GDM1 (cell line): Measurements from ENCODE around the gene SLC10A7.
"Not testable (repeated sequence)": the region's sequence is repeated elsewhere in the genome, so short reads cannot be mapped to it uniquely, and the experiment has no call there.

Experiments used
- DNase-seq: peaks from one replicate; lab custom pipeline; 2025; lab: John Stamatoyannopoulos, UW

SLC10A7 gene

DNA sequence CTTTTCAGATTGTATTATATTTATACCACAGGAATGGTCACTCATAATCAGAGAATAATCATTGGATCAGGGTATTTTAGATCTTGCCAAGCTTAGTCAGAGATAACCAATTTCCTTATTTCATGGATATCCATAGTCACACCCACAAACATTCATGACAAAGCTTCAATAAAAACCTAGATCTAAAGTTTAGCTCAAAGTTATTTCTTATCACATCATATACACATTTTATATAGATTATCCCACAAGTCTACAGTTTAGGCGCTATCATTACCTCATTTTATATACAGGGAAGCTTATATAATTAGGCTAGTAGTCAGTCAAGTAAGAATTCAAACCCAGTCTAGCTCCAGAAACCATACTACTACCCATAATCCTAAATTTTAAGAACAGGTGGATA, 82.3 kb downstream of the SLC10A7 start:
- DNase-seq = no peak

DNA sequence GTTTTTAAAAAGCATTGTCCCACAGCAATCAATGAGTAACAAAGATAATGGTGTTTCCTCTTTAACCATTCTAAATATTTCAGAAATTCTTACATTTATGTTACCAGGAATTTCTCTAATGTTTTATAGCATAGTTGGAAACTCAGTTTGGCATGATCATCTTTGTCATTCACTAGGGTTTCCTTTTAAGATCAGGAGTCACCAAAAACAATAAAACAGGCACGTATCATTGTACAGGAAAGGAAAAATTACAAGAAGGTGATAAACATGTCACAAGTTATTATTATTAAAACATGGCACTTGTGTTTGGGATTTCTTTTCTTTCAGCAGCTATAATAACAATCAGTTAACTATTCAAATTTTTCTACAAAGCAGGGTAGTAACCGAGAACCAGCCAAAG, 84.0 kb downstream of the SLC10A7 start:
- DNase-seq = no peak

DNA sequence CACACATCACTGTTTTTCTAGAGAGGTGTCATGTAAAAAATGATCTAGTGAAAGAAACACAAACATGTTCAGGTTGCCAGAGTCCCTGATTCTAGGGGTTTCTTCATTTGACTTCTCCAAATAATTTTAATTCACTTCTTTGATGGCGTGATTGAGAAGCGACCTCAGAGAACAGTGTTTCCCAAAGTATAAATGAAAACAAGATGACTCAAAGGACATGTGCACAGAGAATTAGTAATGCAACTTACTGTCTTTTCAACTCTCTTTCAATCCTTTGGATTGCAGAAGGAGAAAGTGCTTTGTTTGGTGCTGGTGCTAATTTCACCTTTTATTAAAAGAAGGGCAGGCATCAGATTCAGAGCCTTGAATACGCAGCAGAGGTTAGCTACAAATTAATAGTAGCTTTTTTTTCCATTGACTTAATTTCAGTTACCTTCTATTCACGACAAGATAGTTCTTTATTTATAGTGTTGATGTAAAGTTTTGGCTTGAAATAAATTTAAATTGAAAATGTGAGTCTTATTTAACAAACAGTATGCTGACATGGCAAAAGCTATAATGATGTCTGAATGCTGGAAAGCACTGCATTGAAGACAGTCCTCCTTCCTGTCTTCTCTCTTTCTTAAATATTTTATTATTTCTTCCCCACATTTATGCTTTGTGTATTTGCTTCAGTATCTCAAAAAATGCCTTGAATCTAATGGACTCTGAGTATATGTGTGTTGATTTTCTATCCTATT, 85.1 kb downstream of the SLC10A7 start:
- DNase-seq = no peak

DNA sequence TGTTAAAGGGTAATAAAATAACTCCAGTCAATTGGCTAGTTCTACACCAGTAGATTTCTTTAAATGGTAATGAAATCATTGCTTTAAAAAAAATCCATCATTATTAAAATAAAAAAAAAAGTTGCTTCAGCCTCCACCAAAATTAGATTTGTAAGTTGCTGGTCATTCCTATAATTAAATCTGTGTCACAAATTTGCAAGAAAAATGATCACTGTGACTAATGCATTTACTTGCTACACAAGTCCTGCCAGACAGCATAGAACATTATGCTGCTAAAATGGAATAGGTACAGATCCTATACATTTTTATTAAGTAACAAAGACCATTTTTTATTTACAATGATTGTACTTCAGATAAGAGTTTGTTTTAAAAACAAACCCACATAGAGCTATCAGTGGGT, 85.8 kb downstream of the SLC10A7 start:
- no peak for DNase-seq

DNA sequence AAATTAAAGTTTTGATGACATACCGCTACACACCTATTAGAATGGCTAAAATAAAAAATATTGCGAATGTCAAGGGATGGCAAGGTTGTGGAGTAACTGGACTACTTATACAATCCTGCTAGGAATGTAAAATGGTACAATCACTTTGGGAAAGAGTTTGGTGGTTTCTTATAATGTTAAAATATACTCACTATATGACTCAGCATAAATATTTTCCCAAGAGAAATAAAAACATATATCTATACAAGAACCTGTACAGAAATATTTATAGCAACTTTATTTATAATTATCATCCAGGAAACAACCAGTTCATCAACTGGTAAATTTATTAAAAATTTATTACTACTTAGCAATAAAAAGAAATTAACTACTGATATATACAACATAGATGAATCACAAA, 89.7 kb downstream of the SLC10A7 start:
- no peak for DNase-seq

DNA sequence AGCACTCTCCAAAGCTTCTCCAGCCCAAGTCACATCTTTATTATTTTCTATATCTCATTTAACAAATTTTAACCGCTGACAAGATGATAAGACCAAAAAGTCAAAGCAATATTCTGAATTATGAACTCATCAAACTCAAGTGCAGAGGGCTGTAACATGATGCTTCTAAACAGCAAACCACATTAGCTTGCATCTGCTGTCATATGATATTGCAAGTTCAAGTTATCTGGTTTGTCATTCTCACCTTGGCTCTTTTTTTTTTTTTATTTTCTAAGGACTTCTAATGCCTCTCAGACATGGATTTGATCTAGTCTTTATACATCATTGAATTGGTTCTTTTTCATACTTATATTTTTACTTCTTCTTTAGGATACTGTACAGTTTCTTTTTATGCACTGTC, 93.4 kb downstream of the SLC10A7 start:
- no peak for DNase-seq

DNA sequence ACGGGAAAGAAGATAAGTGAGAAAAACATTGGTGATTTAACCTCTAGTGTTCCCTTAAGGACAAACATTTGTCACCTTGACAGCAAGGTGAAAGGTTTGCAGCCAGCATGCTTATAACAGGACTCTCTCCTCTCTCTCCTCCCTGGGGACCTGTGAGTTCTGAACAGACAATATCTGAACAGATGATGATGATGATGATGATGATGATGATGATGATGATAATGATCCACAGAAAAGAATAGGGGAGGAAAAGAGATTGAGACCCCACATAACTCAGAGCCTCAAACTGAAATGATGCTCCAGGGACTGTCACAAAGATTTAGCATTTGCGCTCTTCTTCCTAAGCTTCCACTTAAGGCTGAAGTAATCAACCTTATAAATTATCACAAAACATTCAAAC, 103.9 kb downstream of the SLC10A7 start:
- no peak for DNase-seq

DNA sequence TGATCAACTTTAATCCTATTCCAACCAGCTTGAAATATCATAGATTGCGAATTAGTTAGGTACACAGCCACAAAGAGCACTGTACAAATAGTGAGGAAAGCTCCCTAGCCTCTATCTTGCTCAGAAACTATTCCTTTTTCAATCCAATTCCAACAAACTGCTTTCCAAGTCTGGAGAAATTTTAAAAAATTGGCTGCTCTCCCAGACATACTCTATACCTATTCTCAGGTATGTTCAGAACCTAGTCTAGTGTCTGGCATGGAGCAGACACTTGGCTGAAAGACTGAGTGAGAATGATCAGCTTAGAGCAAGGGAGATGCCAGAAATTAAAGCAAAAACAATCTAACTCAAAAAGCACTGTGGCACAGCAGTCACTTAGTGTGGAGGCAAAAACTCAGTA, 105.9 kb downstream of the SLC10A7 start:
- no peak for DNase-seq

DNA sequence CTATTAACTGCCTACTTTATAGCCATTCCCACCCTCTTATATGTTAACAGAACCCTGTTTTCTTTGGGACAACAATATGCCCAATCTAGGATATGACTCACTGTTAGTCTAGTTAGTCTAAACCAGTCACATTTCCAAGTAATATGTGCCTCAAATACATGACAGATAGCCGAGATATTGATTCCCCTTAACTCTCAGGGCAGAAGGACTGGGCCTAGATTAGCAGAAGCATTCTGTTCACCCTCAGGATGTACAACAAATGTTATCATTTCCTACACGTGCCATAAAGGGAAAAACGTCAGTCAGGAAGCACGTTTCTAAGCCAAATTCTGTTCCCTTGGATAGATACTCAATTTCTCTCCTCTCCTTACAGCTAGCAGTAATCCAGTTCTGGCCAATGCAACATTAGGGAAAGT, 114.1 kb downstream of the SLC10A7 start:
- no peak for DNase-seq

DNA sequence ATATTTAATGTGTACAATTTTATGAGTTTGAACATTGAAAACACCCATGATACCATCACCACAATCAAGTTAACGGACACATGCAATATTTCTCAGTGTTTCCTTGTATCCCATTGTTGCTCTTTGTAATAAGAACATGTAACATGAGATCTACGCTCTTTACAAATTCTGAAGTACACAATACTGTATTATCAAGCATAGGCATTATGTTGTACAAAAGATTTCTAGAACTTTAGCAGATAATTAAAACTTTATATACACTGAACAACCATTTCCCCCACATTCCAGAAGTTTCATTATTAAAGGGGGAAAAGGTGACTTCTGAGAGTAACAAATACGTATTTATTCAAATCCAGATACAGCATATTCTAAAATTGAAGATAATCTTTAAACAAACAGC, 114.5 kb downstream of the SLC10A7 start:
- no peak for DNase-seq

DNA sequence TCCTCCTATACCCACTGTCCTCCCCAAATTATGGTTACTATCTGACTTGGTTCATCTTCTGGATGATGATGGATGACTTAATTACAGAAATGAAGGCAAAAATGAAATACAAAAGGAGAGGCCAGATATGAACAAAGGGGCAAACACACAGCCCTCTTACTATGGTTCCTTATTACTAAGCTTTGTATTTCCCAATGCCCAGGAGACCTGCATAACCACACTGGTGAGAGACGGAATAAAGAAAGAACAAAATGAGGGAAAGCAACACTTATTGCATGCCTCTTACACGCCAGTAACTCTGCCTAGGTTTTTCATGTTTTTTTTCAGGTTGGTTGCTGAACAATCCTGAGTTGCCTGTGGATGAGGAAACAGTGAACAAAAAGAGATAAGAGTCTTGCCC, 120.5 kb downstream of the SLC10A7 start:
- DNase-seq = no peak

DNA sequence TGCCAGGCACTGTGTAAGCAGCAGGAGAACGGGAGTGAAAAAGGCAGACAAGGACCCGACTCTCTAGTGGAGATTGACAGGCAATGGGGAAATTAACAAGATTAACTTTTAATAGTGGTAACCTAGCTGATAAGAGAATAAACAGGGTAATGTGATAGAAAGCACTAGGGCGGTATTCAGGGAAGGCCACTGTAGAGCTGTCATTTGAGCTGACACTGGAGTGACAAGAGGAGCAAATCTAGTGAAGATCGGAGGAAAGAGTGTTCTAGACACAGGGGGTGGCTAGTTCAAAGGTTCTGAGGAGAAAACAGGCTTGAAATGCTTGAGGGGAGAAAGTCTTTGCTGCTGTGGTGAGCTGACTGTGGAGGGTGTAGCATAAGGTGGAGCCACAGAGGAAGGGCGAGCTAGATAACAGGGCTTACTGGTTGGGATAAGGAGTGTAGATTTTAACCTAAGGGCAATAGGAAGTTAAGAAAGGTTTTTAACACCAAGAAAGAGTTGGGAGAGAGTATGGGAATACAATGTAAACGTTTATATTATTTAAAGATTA, 122.8 kb downstream of the SLC10A7 start:
- DNase-seq = no peak

DNA sequence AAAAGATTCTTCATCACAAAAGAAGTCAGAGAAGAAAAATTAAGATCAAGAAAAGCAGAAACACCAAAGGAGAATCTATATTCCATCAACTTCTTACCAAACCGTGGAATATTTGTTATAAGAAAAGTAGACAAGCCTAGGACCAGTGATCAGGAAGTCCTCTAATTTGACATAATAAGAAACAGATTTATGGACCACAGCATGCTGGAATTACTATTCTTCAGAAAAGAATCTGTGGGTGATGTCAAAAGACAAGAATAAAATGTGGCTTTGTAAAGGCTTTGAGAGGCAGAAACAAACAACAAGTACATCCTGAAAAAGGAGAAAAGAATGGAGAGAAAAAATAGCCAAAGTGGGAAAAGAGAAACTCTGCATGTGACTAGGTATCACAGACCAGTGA, 123.3 kb downstream of the SLC10A7 start:
- DNase-seq = no peak

DNA sequence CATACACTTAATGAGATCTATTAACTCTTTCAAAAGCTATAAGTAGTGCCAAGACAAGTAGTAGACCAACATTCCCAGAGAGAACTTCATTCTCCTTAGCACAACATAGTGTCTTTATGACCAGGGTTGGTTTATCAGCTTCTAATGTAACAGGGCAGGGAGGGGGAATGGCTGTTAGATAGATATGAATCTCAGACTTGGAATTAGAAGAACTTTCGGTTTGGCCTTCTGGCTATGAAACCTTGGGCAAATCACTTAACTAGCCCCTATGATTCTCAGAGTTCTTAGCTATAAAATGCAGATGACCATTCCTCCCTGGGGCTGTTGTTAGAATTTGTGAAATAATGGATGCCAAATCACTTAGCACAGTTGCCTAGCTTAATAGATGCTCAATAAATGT, 132.2 kb downstream of the SLC10A7 start:
- no peak for DNase-seq

DNA sequence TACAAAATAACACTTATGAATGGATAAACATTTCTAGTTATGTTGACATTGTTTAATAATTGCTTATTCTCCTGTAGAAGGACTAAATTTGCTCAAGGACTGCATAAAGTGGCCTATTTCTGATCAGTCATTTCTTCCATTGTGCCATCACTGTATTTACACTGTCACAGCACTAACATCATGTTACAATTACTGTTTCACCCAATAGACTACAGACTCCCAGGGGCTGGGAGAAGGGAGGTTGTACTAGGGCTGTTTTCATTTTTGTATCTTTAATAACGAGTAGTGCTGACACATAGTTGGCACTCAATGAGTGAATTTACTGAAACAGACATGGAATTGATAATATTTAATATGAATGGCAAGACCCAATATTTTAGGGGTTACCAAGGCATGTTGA, 139.5 kb downstream of the SLC10A7 start:
- no peak for DNase-seq

DNA sequence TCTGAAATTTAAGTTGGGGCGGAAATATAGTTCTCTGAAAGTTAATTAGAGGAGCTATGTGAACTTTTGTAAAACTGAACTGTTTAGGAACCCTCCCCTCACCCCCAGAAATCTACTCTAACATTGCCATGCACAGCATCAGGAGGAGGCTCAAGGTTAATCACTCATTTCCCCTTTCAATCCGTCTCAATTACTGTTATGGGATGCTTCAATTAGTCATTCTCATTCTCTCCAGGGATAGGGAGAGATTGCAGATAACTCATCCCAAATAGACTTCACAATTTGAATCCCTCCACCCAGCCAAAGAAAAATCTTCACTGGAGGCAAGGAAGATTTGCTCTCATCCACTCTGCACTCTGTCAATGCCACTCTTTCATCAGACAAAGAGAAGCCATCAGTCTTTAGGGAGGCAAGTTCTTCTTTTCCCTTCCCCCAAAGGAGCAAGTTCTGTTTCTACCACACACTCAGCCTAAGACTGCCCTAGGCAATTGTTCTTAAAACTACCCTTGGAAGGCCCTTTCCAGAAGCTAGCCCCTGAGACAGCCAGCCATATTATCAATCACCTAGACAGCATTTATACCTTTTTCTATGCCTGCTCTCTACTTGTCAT, 140.4 kb downstream of the SLC10A7 start:
- DNase-seq = no peak

DNA sequence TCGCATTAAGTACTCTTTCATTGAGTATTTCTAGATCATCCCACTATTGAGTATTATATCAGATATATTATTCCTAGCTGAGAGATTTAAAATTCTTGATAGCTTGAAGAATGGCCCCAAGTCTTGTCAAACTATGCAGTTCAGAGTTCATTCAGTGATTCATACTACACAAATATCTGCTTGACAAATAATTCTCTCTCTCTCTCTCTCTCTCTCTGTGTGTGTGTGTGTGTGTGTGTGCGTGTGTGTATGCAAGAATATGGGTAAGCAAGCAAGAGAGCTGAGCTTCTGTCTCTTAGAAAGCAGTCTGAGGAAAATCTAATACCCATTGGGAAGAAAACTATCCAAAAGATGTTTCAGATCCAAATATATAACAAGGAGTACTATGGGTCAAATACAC, 142.0 kb downstream of the SLC10A7 start:
- no peak for DNase-seq

DNA sequence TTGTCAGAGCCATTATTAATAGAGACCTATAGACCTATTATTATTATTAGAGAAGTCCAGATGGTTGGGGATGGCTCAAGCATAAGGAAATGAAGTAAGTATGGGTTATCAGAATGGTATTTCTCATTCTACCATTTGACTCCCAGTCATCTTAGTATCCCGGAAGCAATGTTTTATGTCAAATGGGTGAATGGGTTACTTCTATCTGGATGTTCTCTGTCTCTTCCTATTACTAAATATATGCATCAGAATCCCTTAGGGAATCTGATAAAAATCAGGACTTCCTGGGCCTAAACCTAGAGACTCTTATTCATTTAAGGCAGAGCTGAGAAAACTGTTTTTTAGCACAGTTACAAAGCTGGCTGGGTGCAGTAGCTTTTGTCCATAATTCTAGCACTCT, 149.9 kb downstream of the SLC10A7 start:
- no peak for DNase-seq

DNA sequence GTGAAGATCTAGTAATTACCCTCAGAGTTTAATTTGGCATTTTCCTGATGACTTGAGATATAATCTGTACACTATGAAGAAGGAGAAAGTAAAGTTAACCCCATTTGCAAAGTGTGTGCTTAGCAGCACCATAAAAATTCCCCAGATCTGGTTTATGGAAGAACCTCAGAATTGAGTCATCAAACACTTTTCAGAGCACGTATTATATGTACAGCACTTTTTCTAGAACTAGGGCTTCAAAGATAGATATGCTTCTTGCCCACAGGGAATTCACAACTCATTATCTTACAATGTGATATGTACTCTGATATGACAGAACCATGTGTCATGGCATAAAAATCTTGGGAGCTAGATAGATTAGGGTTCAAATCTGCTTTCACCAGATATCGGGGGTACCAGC, 150.9 kb downstream of the SLC10A7 start:
- DNase-seq = no peak

DNA sequence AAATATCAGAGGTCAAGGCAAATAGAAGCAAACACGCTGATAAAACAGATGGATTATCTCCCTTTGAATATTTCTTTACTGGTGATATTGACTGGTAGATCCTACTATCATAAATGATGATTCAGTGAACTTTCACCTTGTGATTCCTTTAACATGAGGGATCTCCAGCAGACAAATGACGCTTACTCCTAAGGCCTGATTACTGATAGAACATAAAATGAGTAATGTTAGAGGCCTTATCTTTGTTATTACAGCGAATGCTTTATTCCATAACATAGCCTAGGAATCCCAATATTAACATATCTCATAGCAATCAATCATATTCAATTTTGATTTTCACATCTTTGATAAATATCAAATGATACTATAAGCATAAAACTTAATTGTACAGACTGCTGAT, 152.3 kb downstream of the SLC10A7 start:
- DNase-seq = no peak

DNA sequence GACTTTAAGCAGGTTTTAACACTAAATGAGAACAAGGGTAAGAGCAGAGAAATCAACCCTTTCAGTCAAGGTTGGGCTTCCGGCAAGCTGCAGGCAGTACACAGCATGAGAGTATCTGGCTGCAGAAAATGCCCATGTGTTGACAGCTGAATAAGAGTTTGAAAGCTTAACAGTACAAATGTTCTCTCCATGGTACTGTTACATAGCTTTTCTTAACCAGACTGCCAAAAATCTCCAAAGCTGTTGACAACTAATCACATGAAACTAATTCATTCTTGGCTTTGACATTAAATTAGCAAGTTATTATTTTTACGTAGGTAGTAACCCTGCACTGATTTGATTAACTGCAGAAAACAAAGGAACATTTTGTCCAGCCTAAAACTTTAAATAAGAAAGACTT, 153.5 kb downstream of the SLC10A7 start:
- DNase-seq = no peak

DNA sequence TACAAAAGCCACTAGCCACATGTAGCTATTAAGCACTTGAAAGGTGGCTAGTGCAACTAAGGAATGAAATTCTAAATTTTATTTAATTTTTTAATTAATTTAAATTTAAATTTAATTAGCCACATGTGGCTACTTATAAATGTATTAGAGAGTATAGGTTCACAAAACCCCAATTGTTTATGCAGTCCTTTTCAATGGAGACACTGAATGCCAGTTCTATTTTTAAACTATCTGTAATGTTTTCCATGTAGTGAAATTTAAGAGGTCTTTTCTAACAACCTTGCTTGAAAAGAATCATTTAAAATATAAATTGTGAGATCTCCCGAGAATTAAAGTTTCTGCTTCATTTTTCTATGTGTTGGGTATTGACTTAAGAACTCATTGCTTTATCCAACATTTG, 154.4 kb downstream of the SLC10A7 start:
- DNase-seq = no peak

DNA sequence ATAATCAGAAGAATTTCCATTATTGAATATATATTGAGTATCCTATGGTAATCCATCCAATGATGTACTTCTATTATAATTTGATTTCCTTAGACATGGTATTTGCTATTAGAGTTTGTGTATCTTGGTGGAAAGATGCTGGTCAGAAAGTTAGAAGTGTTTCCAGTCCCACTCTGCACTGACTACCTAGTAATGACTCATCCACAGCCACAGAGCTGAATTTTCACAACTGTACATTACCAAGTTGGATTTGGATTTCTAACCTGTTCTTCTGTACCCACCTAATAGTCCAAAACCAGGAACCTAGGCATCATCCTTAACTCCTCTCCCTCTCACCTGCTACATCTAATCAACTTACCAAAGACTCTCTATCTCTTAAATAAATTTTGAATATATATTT, 162.0 kb downstream of the SLC10A7 start:
- no peak for DNase-seq

DNA sequence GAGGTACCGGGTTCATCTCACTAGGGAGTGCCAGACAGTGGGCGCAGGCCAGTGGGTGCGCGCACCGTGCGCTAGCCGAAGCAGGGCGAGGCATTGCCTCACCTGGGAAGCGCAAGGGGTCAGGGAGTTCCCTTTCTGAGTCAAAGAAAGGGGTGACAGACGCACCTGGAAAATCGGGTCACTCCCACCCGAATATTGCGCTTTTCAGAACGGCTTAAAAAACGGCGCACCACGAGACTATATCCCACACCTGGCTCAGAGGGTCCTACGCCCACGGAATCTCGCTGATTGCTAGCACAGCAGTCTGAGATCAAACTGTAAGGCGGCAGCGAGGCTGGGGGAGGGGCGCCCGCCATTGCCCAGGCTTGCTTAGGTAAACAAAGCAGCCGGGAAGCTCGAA, 171.6 kb downstream of the SLC10A7 start:
- DNase-seq = not testable (repeated sequence)
